Lower lobe of right lung (tissue), 2 donors: Measurements from ENCODE around the gene SLC29A4. TPM values are rescaled to one million over a fixed set of nuclear protein-coding genes. Genes with fewer than 3 reads are reported as not detected.
A peak's percentile ranks its signal among the peaks of the same experiment; 100 is the strongest.

Source experiments
- ATAC-seq, 2 donors: fragments of 200-7000 bp; cut with Tn5 transposase; one replicate each; pipeline ENCODE4 v1.9.1; 2020 to 2022; ENCODE audit warnings: mild to moderate bottlenecking in 2 of 2, moderate library complexity in 2 of 2
- DNase-seq: peaks from one replicate; pipeline ENCODE4 v3.0.0-alpha.2; 2020
- H3K27ac ChIP-seq: fragments of 200-600 bp; one replicate; pipeline ENCODE4 v1.8.0; 2022
- H3K27me3 ChIP-seq: fragments of 200-600 bp; one replicate; pipeline ENCODE4 v1.8.0; 2022; ENCODE audit warnings: low read depth
- H3K36me3 ChIP-seq: fragments of 200-600 bp; one replicate; pipeline ENCODE4 v1.8.0; 2022; ENCODE audit warnings: mild to moderate bottlenecking
- H3K4me1 ChIP-seq: fragments of 200-600 bp; one replicate; pipeline ENCODE4 v1.8.0; 2022
- H3K4me3 ChIP-seq: fragments of 200-600 bp; one replicate; pipeline ENCODE4 v1.8.0; 2022; ENCODE audit warnings: mild to moderate bottlenecking
- H3K9me3 ChIP-seq: fragments of 200-600 bp; one replicate; pipeline ENCODE4 v1.8.0; 2022
- intact Hi-C: fragments of 100-400 bp; cut with DNase I; formaldehyde crosslinking; loops from one replicate; pipeline ENCODE4 v1.11.0; 2022
- total RNA-seq: library from RNA; stranded (reverse); fragmentation: NEBNext Ultra II Directional; extraction: Animal tissue kit (Norgen Biotek cat#: 25700); gene quantifications from one replicate; pipeline ENCODE4 v1.2.1, GENCODE V29; 2021
- TF ChIP-seq, protein P1 (sequence below): fragments of 200-600 bp; IDR thresholded peaks from one replicate; pipeline ENCODE4 v1.8.0; 2022; ENCODE audit warnings: antibody characterized with exemption, mild to moderate bottlenecking
- donor health status: DM: no; HTN: yes; CAD: no; lungs with severe emphysema.

The SLC29A4 gene
- total RNA-seq, 1 donor from 2014 or later, result 2.7 TPM

DNA sequence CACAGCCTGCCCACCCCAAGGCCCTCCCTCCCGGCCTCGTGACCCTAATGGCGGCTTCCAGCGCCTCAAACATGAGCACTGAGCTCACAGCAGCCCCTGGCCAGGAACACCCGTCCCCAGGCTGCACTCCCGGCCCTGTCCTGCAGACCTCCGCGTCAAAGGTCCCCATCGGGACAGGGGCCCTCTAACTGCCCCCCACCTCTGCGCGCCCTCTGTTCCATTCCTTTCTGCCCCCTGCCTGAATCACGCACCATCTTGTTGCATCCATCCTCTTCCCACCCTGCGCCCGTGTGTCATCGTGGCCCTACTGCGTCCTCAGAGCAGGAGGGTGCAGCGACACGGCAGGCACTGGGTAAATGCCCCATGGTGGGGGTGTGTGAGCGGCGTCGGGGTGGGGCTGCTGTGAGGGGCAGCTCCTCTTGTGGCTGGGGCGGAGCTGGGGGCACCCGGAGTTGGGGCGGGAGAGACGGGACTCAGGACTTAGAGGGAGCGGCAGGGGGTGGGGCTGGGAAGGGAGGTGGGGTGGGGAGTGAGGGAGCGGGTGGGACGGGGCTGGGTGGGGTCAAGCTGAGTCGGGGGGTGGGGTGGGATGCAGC, 13.4 kb downstream of the SLC29A4 start:
- DNase-seq, result peak; percentile 34
- no peaks in the 10 kb centered on the region for H3K27me3 ChIP-seq
- no peaks in the 10 kb centered on the region for H3K4me1 ChIP-seq
- H3K4me3 ChIP-seq, result no peak overlapping the region
- no peak overlapping the region for H3K27ac ChIP-seq
- no peak for ATAC-seq
- H3K36me3 ChIP-seq, result no peaks in the 10 kb centered on the region
- no peaks in the 10 kb centered on the region for H3K9me3 ChIP-seq
- intact Hi-C loops, result no loop called here
- TF ChIP-seq, protein P1, sequence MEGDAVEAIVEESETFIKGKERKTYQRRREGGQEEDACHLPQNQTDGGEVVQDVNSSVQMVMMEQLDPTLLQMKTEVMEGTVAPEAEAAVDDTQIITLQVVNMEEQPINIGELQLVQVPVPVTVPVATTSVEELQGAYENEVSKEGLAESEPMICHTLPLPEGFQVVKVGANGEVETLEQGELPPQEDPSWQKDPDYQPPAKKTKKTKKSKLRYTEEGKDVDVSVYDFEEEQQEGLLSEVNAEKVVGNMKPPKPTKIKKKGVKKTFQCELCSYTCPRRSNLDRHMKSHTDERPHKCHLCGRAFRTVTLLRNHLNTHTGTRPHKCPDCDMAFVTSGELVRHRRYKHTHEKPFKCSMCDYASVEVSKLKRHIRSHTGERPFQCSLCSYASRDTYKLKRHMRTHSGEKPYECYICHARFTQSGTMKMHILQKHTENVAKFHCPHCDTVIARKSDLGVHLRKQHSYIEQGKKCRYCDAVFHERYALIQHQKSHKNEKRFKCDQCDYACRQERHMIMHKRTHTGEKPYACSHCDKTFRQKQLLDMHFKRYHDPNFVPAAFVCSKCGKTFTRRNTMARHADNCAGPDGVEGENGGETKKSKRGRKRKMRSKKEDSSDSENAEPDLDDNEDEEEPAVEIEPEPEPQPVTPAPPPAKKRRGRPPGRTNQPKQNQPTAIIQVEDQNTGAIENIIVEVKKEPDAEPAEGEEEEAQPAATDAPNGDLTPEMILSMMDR, result no peak

DNA sequence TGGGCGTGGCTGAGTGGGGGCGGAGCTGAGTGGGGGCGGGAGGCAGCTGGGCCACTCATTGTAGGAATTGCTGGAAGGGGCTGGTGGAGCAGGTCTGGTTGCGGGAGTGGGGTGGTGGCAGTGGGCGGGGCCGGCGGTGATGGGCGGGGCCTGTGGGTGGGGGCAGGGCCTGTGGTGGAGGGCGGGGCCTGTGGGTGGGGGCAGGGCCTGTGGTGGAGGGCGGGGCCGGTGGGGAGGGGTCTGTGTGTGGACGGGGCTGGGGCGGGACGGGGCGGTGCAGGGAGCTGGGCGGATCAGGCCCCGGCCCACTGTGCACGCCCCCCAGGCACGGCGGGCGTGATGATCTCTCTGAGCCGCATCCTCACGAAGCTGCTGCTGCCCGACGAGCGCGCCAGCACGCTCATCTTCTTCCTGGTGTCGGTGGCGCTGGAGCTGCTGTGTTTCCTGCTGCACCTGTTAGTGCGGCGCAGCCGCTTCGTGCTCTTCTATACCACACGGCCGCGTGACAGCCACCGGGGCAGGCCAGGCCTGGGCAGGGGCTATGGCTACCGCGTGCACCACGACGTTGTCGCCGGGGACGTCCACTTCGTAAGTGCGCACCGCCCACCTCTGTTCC, 14.0 kb downstream of the SLC29A4 start:
- no peak overlapping the region for H3K27ac ChIP-seq
- TF ChIP-seq, protein P1, result no peak
- H3K27me3 ChIP-seq, result no peaks in the 10 kb centered on the region
- no peaks in the 10 kb centered on the region for H3K36me3 ChIP-seq
- ATAC-seq, result peak in 1 of 2 donors; percentile 31
- H3K4me3 ChIP-seq, result no peak overlapping the region
- intact Hi-C loops, result no loop called here
- no peaks in the 10 kb centered on the region for H3K9me3 ChIP-seq
- DNase-seq, result peak; percentile 42
- no peaks in the 10 kb centered on the region for H3K4me1 ChIP-seq

DNA sequence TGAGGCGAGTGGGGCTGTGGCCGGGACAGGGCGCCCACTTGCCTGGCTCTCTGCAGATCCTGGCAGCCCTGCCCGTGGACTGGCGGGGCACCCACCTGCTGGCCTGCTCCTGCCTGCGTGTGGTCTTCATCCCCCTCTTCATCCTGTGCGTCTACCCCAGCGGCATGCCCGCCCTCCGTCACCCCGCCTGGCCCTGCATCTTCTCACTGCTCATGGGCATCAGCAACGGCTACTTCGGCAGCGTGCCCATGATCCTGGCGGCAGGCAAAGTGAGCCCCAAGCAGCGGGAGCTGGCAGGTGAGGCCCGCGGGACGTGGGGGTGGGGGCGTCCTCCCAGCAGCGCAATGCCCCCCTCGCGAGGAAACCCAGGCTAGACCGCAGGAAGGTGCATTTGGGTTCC, 17.6 kb downstream of the SLC29A4 start:
- no peaks in the 10 kb centered on the region for H3K9me3 ChIP-seq
- TF ChIP-seq, protein P1, result no peak
- H3K36me3 ChIP-seq, result no peaks in the 10 kb centered on the region
- H3K27me3 ChIP-seq, result no peaks in the 10 kb centered on the region
- no peaks in the 10 kb centered on the region for H3K4me1 ChIP-seq
- ATAC-seq, result no peak
- H3K27ac ChIP-seq, result no peak overlapping the region
- no peak overlapping the region for H3K4me3 ChIP-seq
- DNase-seq, result no peak
- intact Hi-C loops, result no loop called here

DNA sequence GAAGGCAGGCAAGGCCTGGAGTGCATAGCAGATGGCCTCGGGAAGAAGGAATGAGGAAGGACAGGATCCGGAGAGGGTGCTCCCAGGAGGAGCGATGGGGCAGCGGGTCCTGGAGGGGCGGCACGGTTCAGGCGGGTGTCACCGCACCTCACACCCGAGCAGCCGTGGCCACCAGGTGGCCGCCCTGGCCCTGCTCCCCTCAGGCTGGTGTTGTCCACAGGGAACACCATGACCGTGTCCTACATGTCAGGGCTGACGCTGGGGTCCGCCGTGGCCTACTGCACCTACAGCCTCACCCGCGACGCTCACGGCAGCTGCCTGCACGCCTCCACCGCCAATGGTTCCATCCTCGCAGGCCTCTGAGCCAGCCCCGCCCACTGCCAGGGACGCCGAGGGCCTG, 19.8 kb downstream of the SLC29A4 start:
- H3K36me3 ChIP-seq, result peaks cover 13% of the 10 kb centered on the region
- no peak overlapping the region for H3K27ac ChIP-seq
- H3K4me3 ChIP-seq, result no peak overlapping the region
- intact Hi-C loops, result no loop called here
- no peaks in the 10 kb centered on the region for H3K27me3 ChIP-seq
- ATAC-seq (peak in 1 of 2 donors; percentile 4), DNase-seq (no peak)
- TF ChIP-seq, protein P1, result no peak
- no peaks in the 10 kb centered on the region for H3K4me1 ChIP-seq
- H3K9me3 ChIP-seq, result no peaks in the 10 kb centered on the region

DNA sequence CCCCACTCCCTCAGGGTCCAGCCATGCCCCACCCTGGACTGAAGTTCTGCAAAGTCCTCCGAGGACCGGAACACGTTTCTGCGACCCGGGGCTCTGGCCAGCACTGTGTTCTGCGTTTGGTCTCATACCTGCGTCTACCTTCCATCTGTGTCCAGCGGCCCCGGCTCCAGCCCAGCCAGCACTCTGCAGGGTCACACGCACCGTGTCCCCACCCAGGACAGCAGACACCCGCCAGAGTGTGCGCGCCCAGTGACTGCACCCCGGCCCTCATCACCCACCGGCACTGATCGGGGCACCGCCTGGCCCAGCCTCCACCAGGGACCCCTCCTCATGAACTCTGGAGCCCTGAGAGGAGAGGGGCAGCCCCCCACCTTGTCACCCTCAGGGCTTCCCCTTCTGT, 20.3 kb downstream of the SLC29A4 start:
- peak; percentile 2 to 10 for ATAC-seq
- intact Hi-C loops, result no loop called here

More for the DNA sequence above, 20.3 kb downstream of the SLC29A4 start:
- TF ChIP-seq, protein P1, result no peak
- no peak for DNase-seq
- peaks cover 18% of the 10 kb centered on the region for H3K36me3 ChIP-seq
- H3K27me3 ChIP-seq, result no peaks in the 10 kb centered on the region
- H3K27ac ChIP-seq, result no peak overlapping the region
- H3K4me1 ChIP-seq, result no peaks in the 10 kb centered on the region
- H3K9me3 ChIP-seq, result no peaks in the 10 kb centered on the region
- no peak overlapping the region for H3K4me3 ChIP-seq
